Neural progenitor cell (in vitro differentiated cells): ENCODE data around the gene YBX2.

ENCODE experiments used
- EZH2 ChIP-seq: fragments of 200-600 bp; sonication (generic); IDR thresholded peaks from 2 replicates; pipeline ENCODE4 v1.6.1; 2017; ENCODE audit warnings: antibody characterized with exemption, mild to moderate bottlenecking, moderate library complexity
- EZH2phosphoT487 ChIP-seq: fragments of 200-600 bp; sonication (generic); IDR thresholded peaks from 2 replicates; pipeline ENCODE4 v1.6.1; 2017; ENCODE audit warnings: antibody characterized with exemption
- TF ChIP-seq, protein P1 (sequence below): fragments of 200-600 bp; sonication (generic); IDR thresholded peaks from 2 replicates; pipeline ENCODE4 v1.5.1; 2017; ENCODE audit warnings: antibody characterized with exemption, mild to moderate bottlenecking

DNA sequence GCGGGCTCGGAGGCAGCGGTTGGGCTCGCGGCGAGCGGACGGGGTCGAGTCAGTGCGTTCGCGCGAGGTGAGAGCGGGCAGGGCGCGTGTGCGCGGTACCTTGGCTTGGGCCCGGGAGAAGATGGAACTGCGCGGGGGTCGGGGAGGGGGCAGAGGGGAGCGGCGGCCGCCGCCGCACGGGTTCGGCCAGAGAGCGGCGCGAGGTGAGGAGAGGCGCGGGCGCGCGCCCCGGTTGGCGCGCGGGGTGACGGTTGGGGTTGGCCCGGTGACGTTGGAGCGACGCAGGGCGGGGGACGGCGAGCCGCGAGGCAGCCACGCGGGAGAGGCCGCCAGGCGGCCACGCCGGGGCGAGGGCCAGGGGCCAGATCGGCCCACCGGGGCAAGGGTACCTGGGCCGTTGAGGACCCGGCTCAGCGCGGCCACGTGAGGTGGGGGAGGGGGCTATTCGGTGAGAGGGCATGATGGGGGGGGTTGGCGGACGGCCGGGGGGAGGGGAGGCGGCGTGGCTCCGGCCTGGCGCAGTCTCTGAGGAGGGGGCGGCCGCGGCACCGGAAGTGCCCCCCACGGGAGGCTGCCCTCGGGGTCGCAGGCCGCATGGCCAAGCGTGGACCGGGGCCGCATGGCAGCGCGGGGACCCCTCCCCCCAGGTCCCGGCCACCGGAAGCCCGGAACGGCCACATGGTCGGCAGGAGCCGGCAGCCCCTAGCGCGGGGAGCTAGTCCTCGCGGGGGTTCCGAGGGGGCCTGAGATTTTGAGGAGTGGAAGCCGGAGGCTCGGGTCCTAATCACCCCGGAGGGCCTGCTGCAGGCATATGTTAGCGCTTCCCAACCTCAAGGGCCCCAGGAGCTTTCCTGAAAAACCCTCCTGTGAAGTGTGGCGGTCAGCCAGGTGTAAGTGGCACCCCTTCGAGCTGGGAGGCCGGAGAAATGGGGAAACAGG lies 13.5 kb upstream of the YBX2 start:
- no peak for TF ChIP-seq EZH2
- TF ChIP-seq, protein P1, sequence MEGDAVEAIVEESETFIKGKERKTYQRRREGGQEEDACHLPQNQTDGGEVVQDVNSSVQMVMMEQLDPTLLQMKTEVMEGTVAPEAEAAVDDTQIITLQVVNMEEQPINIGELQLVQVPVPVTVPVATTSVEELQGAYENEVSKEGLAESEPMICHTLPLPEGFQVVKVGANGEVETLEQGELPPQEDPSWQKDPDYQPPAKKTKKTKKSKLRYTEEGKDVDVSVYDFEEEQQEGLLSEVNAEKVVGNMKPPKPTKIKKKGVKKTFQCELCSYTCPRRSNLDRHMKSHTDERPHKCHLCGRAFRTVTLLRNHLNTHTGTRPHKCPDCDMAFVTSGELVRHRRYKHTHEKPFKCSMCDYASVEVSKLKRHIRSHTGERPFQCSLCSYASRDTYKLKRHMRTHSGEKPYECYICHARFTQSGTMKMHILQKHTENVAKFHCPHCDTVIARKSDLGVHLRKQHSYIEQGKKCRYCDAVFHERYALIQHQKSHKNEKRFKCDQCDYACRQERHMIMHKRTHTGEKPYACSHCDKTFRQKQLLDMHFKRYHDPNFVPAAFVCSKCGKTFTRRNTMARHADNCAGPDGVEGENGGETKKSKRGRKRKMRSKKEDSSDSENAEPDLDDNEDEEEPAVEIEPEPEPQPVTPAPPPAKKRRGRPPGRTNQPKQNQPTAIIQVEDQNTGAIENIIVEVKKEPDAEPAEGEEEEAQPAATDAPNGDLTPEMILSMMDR, result peak; percentile 3
- TF ChIP-seq EZH2phosphoT487, result no peak
